GM04504 (cell line): ENCODE measurements around the gene PAX5.

Experiments
- DNase-seq: peaks from one replicate; pipeline ENCODE4 v3.0.0-alpha.2; 2012; ENCODE audit warnings: low read depth

PAX5 gene

GRCh38 chr9:36960575-36960955 is 73.5 kb downstream of the PAX5 start:
- DNase-seq, result no peak

- DNase-seq, result no peak
These were observed 74.1 kb downstream of the PAX5 start for GRCh38 chr9:36959681-36960574.

- DNase-seq, result no peak
These were observed 77.2 kb downstream of the PAX5 start for GRCh38 chr9:36956908-36957307.

GRCh38 chr9:36950389-36950788 is 83.7 kb downstream of the PAX5 start:
- DNase-seq, result no peak

- no peak for DNase-seq
These were observed 84.6 kb downstream of the PAX5 start for GRCh38 chr9:36949466-36949865.

GRCh38 chr9:36948051-36948450 is 86.0 kb downstream of the PAX5 start:
- no peak for DNase-seq

GRCh38 chr9:36946653-36947052 is 87.4 kb downstream of the PAX5 start:
- DNase-seq, result no peak

- no peak for DNase-seq
These were observed 88.1 kb downstream of the PAX5 start for GRCh38 chr9:36945999-36946398.

GRCh38 chr9:36942891-36943290 is 91.2 kb downstream of the PAX5 start:
- no peak for DNase-seq

- DNase-seq, result no peak
These were observed 92.6 kb downstream of the PAX5 start for GRCh38 chr9:36941441-36941840.

GRCh38 chr9:36940881-36941280 is 93.2 kb downstream of the PAX5 start:
- no peak for DNase-seq

- DNase-seq, result no peak
These were observed 93.6 kb downstream of the PAX5 start for GRCh38 chr9:36940500-36940853.

- DNase-seq, result no peak
These were observed 94.2 kb downstream of the PAX5 start for GRCh38 chr9:36939655-36940499.

GRCh38 chr9:36939214-36939613 is 94.9 kb downstream of the PAX5 start:
- DNase-seq, result no peak

- no peak for DNase-seq
These were observed 95.5 kb downstream of the PAX5 start for GRCh38 chr9:36938617-36939016.

- DNase-seq, result no peak
These were observed 96.1 kb downstream of the PAX5 start for GRCh38 chr9:36937951-36938350.

- no peak for DNase-seq
These were observed 96.7 kb downstream of the PAX5 start for GRCh38 chr9:36937346-36937745.

- DNase-seq, result no peak
These were observed 97.6 kb downstream of the PAX5 start for GRCh38 chr9:36936498-36936831.

- no peak for DNase-seq
These were observed 98.1 kb downstream of the PAX5 start for GRCh38 chr9:36935768-36936497.

GRCh38 chr9:36935332-36935731 is 98.7 kb downstream of the PAX5 start:
- no peak for DNase-seq

GRCh38 chr9:36934478-36935065 is 99.5 kb downstream of the PAX5 start:
- no peak for DNase-seq

- DNase-seq, result no peak
These were observed 100.3 kb downstream of the PAX5 start for GRCh38 chr9:36933676-36934215.
